GM18907 (cell line): ENCODE data around the gene IMPG2.
"Not testable (repeated sequence)": the region's sequence is repeated elsewhere in the genome, so short reads cannot be mapped to it uniquely, and the experiment has no call there.

Experiments used
- ATAC-seq: cut with Tn5 transposase; IDR thresholded peaks from one replicate; pipeline ENCODE4 v1.9.1; 2021; ENCODE audit warnings: mild to moderate bottlenecking, moderate library complexity; ENCODE audit not compliant: unreplicated experiment

IMPG2 gene

DNA sequence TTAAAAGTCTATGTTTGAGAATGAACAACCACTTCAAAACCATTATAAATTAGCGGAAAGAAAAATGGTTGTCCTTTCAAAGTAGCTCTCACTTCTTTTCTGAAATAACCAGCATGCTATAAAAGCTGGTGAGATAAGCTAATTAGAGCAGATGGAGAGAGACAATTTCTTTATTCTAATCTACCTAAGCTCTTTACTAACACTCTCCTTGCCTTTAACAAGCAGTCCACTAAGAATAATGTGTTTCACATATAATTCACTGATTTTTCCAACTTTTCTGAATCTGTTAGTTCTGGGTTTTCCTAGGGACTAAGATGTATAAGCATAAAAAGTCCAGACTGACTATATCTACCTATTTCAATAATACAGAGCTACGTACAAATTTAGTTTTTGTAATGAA, at the start of gene IMPG2:
Gene IMPG2 (minus strand): TSS at position 101 of the 400 bp plus-strand sequence. CDS start 203 bp downstream, outside the sequence.
- no peak for ATAC-seq

DNA sequence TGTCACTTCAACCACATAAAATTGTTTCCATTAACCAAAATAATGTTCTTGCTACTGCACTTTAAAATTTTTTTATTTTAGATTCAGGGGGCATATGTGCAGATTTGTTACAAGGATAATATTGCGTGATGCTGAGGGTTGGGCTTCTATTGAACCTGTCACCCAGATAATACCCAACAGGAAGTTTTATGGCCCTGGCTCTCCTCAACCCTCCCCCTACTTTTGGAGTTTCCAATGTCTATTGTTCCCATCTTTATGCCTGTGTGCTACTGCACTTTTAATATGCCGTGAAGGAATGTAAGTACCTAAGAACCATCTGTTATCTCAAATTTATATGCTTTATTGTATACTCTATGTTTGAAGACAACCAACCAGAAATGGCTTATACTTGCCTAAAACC, 42.0 kb upstream of the IMPG2 start:
- no peak for ATAC-seq

DNA sequence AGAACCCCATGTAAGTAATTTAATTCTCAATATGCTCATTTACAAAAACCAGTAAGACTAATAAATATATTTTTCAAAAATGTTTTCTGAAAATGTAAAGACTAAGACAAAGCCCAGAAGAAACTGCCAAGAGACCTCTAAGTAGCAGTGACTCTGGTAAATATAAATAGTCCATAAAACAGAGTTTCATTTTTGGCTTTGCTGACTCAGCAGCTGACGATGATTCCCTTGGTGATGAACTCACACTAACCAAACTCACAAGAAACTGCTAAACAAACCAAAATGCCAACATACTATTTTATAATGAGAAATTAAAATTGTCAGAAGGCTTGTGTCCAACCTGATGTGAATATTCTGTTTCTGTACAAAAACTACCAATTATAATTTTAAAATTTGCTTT, 31.5 kb upstream of the IMPG2 start:
- ATAC-seq: no peak

DNA sequence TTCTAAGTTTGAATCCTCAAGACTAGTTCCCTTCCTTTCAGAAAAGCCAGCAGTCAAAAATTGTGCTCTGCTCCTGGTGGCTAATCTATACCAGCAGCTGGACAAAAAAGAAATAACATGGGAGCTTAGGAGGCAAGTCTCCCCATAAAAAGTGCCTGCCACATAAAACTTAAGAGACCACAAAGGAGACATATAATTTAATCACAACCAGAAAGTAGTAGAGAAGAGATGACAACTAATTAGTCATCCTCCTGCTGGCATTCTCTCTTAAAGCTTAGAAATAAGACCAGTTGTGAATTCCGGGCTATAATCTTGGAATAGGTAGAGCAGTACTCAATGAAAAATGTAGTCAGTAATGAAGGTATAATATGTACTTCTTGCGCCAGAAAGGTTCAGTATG, 20.2 kb upstream of the IMPG2 start:
- no peak for ATAC-seq

DNA sequence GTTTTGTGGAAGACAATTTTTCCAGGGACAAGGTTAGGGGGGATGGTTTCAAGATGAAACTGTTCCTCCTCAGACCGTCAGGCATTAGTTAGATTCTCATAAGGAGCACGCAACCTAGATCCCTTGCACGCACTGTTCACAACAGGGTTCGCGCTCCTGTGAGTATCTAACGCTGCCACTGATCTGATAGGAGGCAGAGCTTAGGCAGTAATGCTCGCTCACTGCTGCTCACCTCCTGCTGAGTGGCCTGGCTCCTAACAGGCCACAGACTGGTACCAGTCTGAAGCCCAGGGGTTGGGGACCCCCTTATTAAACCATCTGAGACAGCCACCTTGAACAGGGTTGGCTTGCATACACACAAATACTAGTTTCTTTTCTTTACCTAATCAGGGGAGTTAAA, 13.5 kb upstream of the IMPG2 start:
- no peak for ATAC-seq

DNA sequence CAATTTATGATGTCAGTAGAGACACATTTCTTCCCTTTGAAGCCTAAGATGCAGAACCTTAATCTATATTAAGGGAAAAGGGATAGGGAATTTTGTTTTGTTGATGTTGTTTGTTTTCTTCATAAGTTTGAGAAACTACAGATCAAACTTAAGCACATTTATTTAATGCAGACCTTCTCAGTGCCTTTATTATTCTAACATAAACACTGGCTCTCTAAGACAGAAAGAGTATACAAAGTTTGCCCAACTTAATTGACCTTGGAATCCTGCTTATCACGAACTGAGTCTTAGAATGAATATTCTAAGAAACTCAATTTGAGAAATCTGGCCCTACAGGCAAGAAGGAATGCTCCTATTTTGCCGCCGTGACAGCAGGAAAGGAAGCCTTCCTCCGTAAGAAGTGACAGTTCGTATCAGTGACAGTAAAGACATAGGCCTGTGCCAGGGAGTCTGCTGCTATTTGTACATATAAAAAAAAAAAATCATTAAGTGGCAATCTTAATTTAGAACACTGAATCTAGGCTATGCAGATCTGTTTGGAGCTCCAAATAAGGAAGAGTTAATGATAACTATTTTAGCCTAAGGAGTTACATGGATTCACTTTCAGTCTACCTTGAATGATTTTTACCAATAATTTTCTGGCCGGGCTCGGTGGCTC, 8.8 kb upstream of the IMPG2 start:
- no peak for ATAC-seq

DNA sequence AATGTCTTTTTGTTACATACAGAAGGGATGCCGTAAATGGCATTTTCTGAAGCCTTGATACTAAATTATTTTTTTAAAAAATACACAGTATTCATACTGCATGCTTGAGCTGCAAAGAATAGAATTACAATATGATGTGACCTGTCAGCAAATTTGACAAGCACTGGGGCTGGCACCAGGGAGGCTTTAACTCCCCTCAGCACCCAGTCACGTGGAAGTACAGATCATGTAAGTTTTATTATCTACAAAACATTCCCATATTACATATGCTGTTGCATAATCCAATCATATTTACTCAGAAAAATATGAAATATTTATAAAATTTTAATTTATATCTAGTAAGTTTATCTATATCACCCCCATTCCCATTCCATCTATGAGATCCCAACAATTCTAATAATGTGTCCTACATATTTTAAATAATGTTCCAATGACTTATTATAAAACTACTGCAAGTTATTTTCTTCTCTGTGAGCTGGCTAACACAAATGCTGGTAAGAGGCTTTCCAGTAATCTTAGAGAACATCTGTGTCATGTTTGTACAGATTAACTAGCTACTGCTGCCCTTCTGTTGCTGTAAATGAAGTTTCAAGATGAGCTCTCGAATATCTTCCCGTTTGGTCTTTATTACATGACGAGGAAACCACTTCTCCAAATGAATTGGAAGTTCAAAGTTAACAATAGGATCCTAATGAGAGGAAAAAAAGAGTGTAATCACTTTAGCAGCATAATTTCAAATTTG, 5.2 kb upstream of the IMPG2 start:
- ATAC-seq: no peak

DNA sequence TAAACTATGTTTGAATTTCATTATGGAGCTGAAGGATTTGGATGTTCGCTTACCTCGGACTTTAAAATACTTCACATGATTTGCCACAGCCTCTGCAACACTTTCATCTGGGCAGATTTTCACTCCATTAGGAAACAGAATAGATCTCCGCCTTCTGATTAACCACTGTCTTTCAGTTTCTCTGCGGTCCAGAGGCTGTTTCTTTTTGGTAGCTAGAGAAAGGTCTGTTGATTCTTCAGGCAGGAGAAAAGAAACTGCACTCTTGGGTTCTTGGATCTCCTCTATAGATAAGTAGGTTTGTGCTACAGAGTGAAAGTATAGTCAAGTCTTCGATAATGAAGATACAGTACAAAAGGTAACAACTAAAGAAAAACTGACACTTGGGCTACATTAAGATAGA, 844 bp downstream of the IMPG2 start:
- ATAC-seq: no peak

DNA sequence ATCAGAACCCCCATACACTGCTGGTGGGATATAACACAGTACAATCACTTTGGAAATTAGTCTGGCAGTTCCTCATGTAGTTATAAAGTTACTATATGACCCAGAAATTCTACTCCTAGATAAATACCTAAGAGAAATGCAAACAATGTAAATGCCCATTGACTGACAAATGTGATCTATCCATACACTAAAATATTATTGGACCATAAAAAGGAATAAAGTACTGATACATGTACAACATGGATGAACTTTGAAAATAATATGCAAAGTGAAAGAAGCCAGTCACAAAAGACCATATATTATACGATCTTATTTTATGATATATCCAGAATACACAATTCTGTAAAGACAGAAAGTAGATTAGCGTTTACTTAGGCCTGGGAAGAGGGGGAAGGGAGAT, 7.8 kb downstream of the IMPG2 start:
- ATAC-seq: no peak

DNA sequence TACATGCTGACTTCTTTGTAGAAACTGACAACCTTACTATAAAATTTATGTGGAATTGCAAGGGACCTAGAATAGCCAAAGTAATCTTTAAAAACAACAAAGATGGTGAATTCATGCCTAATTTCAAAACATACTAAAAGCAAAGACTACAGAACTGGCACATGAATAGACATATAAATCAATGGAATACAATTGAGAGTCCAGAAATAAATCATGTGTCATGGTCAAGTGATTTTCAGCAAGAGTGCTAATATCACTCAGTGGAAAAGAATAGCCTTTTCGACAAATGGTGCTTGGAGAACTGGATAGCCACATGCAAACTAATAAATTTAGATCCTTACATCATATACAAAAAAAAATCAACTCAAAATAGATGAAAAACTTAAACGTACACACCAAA, 8.7 kb downstream of the IMPG2 start:
- no peak for ATAC-seq

DNA sequence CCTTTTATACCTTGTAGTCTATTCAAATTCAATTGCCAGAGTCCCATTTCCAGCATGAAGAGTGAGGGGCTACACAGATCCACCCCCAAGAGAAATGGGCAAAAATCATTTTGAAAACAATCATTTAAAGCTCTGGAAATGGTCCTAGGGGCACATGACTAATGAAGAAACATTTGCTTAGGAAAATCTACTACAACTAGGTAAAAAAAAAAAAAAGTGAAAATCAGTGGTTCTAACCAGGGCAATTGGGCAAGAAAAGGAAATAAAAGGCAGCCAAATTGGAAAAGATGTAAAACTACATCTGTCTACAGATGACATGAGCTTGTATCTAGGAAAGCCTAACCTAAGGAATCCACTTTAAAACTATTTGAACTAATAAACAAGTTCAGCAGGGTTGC, 9.4 kb downstream of the IMPG2 start:
- no peak for ATAC-seq

DNA sequence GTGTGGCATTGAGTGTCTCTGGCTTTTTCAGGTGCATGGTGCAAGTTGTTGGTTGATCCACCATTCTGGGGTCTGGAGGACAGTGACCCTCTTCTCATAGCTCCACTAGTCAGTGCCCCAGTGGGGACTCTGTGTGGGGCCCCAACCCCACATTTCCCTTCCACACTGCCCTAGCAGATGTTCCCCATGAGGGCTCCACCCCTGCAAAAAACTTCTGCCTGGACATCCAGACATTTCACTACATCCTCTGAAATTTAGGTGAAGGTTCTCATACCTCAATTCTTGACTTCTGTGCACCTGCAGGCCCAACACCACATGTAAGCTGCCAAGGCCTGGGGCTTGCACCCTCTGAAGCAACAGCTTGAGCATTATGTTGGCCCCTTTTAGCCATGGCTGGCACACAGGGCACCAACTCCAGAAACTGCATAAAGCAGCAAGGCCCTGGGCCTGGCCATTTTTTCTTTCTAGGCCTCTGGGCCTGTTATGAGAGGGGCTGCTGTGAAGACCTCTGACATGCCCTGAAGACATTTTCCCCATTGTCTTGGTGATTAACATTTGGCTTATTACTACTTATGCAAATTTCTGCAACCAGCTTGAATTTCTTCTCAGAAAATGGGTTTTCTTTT, 12.1 kb downstream of the IMPG2 start:
- not testable (repeated sequence) for ATAC-seq

DNA sequence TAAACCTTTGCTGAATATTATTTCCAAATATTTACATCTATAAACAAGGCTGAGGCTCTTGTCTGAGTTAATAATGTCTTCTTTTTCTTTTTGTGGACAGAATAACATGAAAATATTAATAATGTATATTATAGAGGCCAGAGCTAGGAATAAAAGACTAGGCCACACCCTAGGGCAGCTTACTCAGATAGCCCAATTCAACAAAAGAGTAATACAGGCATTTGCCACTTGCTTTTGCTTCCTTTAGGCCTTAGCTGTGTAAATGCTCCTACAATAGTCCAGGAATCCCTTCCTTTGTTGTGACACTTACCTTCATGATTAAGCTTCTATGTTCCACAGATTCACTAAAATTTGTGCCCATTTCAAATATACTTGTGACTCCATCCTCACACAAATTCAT, 16.5 kb downstream of the IMPG2 start:
- ATAC-seq: no peak

DNA sequence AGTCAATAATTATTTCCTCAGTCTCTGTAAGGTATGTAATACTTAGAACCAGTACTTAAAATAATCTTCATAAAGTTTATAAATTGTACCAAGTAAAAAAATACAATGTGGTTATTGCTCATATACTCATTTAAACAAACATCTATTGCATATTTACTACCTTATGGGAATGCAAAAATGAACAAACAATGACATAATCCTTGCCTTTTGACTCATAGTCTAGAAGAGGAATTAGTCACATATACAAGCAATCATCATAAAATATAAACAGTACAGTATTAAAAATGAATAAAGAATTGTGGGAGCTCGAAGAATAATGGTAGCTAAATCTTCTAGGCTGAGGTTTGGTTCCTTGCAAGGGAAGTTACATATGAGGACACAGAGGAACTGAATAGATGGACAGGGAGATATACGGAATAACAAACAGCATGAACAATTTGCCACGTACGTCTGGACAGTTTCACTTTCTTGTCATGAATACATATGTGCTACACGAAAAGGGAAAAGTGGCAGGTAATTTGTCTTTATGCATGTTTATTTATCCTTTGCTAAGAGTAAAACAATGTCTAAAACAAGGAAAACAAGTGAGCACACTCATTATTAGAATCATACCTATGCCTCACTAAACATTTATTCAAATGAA, 17.2 kb downstream of the IMPG2 start:
- ATAC-seq: no peak

DNA sequence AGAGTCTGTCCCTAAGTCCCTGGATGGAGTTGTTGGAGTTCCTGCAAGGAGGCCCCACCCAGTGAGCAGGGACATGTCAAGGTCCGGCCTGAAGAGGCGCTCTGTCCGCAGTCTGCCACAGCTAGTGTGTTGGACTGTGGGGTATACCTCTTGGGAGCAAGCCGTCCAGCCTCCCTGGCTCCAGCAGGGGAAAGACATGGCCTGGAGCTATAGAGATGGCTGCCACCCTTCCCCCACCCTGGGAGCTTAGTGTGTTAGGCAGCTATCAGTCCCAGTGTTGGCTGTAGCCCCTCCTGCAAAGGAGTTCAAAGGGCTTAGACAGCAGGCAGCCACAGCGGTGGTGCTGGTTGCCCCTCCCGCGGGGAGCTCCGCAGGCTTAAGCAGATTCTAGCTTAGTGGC, 20.3 kb downstream of the IMPG2 start:
- ATAC-seq: no peak

DNA sequence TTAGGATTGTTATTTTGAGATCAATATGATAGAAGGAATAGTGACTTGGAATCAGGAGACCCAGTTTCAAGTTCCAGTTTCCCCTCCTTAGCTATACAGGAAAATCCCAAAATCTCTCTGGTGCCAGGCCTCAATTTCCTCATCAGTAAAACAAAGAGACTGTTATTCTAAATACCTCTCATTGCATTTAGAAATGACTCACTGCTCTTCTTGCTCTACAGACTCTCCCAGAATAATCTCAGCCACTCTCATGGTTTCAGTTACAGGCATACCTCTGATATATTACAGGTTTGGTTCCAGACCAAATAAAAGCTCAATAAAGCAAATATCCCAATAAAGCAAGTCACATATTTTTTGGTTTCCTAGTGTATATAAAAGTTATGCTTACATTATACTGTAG, 28.3 kb downstream of the IMPG2 start:
- ATAC-seq: no peak

DNA sequence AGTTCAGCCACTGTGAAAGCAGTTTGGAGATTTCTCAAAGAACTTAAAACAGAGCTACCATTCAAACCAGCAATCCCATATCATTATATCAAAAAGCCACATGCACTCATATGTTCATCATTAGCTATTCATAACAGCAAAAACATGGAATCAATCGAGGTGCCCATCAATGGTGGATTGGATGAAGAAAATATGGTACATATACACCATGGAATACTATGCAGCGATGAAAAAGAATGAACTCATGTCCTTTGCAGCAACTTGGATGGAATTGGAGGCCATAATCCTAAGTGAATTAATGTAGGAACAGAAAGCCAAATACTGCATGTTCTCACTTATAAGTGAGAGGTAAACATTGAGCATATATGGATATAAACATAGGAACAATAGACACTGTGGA, 32.1 kb downstream of the IMPG2 start:
- ATAC-seq: no peak

DNA sequence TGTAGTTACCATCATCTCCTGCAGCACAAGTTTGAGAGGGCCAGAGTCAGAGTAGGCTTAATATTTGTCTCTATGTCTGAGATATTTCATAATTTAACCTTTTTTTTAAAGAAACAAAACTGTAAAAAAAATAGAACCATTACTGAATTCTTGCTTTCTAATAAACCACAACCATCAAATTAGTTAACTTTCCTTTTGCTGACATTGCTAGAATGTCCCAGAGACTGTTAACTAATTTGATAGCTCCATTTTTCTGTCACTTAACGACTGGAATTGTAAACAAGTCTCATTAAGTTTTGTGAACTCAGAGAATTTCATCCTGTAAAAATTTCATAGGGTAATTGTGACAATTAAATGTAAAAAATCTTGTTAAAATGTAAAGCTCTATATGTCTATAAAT, 35.6 kb downstream of the IMPG2 start:
- ATAC-seq: no peak

DNA sequence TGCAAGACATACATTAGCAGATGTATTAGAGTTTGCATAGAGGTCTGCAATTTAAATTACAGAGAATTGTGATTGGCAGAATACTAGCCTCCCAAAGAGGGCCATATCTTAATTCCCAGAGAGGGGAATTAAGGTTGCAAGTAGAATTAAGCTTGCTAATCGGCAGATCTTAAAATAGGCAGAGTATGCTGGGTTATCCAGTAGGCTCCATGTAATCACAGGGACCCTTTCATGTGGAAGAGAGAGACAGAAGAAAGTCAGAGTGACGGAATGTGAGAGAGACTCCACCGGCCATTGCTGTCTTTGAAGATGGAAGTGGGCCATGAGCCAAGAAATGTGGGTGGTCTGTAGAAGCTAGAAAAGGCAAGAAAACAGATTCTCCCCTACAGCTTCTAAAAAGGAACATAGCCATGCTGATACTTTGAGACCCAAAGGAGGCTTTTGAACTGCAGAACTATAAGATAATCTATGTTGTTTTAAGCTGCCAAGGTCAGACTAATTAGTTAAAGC, 38.8 kb downstream of the IMPG2 start:
- no peak for ATAC-seq

DNA sequence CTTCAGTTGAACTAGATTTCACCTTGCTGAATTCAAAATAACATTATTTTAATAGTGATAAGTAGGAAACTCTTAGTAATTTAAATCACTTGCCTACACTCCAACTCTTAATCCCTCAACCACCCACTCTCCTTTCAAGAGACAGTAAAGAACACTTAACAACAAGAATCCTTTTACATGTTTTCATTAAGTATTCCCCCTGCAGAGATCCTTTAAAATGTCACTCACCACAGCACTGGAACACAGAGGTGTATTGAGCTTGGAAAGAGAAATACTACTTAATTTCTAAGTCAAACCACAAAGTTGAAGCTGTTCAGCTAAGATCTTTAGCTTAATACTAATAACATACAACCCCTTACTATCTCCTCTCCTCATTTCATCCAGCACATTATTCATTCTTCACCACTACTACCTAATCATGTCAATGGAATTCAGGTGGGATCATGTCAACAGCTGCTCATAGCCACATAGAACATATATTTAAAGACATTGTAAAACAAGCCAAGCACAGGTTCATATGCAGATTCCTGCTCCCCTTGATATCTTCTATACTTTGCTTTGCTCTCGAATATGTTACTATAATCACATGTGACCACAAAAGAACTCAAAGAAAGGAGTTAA, 40.5 kb downstream of the IMPG2 start:
- ATAC-seq: no peak

DNA sequence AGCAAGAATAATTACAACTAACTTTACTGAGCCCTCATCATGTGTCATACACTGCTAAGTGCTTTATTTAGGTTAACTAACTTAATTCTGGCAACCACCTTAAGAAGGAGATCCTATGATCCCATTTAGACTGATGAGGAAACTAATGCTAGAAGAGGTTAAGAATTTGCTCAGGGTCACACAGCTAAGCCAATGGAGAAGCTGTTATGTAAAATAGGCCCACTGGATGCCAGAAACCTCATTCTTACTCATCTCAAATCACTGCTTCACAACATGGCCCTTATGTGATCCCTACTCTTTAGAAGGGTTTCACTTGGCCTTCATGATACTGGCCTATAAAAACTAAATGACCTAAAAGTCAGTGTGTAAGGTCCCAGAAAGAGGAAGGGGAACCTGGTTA, 41.2 kb downstream of the IMPG2 start:
- no peak for ATAC-seq
